BJ (cell line): ENCODE measurements around the gene DGKH. TPM values are rescaled to one million over a fixed set of nuclear protein-coding genes. Genes with fewer than 3 reads are reported as not detected.

ENCODE experiments used
- CTCF ChIA-PET: fragments of 350-600 bp; formaldehyde crosslinking; extraction: SDS; loops from one replicate; lab custom pipeline; 2021; ENCODE audit warnings: antibody characterized with exemption, inconsistent platforms; lab: Yijun Ruan, JAX
- POLR2A ChIA-PET: fragments of 300-600 bp; sonication (Branson Sonifier 250); formaldehyde crosslinking; extraction: SDS; loops from one replicate; lab custom pipeline; 2021; ENCODE audit warnings: antibody characterized with exemption; lab: Charles Lee
- DNase-seq: peaks from one replicate; pipeline ENCODE4 v3.0.0-alpha.2; 2011; ENCODE audit warnings: low read depth
- H3K27me3 ChIP-seq: 2 replicates; pipeline ENCODE4 v1.6.0; 2011; ENCODE audit warnings: low read length; ENCODE audit not compliant: control insufficient read depth, insufficient read depth
- H3K36me3 ChIP-seq: 2 replicates; pipeline ENCODE4 v1.5.1; 2011; ENCODE audit warnings: low read length; ENCODE audit not compliant: control insufficient read depth, insufficient read depth
- H3K4me3 ChIP-seq: 2 replicates; pipeline ENCODE4 v1.5.1; 2011; ENCODE audit warnings: low read depth, mild to moderate bottlenecking, control low read depth, low read length
- CTCF ChIP-seq: IDR thresholded peaks from 2 replicates; pipeline ENCODE4 v1.5.1; 2011; ENCODE audit warnings: low read depth, mild to moderate bottlenecking, control low read depth, inconsistent platforms, low read length, moderate library complexity; ENCODE audit not compliant: insufficient read depth
- polyA plus RNA-seq: library from polyadenylated mRNA; depleted of rRNA; stranded (reverse); fragments of >200 nt; gene quantifications from 2 replicates; pipeline ENCODE4 v1.2.3, GENCODE V29; 2011

Gene DGKH
- polyA plus RNA-seq, 1 experiment = 4.2 TPM

- Histone ChIP-seq H3K36me3 (no peaks in the 10 kb centered on the region), H3K27me3 (no peaks in the 10 kb centered on the region), H3K4me3 (no peak overlapping the region)
- POLR2A ChIA-PET = interaction anchor here (0.6 kb wide), 1 partner anchor 185 kb away, joined by 3 read pairs; no protein-coding TSS in a partner anchor
- CTCF ChIA-PET = interaction anchor here (0.8 to 1.3 kb wide), 3 partner anchors 21 to 34 kb away, joined by 3 to 4 read pairs (median 3); no protein-coding TSS in a partner anchor
- no peak for TF ChIP-seq CTCF
- DNase-seq = no peak
These were observed 27.1 kb downstream of the DGKH start for GRCh38 chr13:42075517-42075916.

- TF ChIP-seq CTCF = no peak
- DNase-seq = no peak
- CTCF ChIA-PET = interaction anchor here (0.9 to 1.5 kb wide), 3 partner anchors 12 to 34 kb away, joined by 3 read pairs; no protein-coding TSS in a partner anchor
- POLR2A ChIA-PET = interaction anchor here (0.6 kb wide), 1 partner anchor 185 kb away, joined by 3 read pairs; no protein-coding TSS in a partner anchor
- no peaks in the 10 kb centered on the region for H3K27me3 ChIP-seq
- H3K36me3 ChIP-seq = no peaks in the 10 kb centered on the region
- no peak overlapping the region for H3K4me3 ChIP-seq
These were observed 27.9 kb downstream of the DGKH start for GRCh38 chr13:42076309-42076713.

GRCh38 chr13:42078128-42078808 is 29.8 kb downstream of the DGKH start:
- DNase-seq = no peak
- Histone ChIP-seq H3K27me3 (no peaks in the 10 kb centered on the region), H3K4me3 (no peak overlapping the region), H3K36me3 (no peaks in the 10 kb centered on the region; the same call in 1 of the 2 replicates)
- TF ChIP-seq CTCF = no peak
- ChIA-PET CTCF (interaction anchor here (0.8 kb wide), 1 partner anchor 410 kb away, joined by 3 read pairs; no protein-coding TSS in a partner anchor), POLR2A (no interaction called here)

GRCh38 chr13:42083138-42083770 is 34.8 kb downstream of the DGKH start:
- ChIA-PET CTCF (no interaction called here), POLR2A (no interaction called here)
- Histone ChIP-seq H3K27me3 (no peaks in the 10 kb centered on the region), H3K4me3 (no peak overlapping the region), H3K36me3 (no peaks in the 10 kb centered on the region; the same call in 1 of the 2 replicates)
- DNase-seq = no peak
- no peak for TF ChIP-seq CTCF

GRCh38 chr13:42084722-42085121 is 36.3 kb downstream of the DGKH start:
- TF ChIP-seq CTCF = no peak
- no peaks in the 10 kb centered on the region for H3K27me3 ChIP-seq
- H3K4me3 ChIP-seq = no peak overlapping the region
- H3K36me3 ChIP-seq = no peaks in the 10 kb centered on the region; the same call in 1 of the 2 replicates
- ChIA-PET CTCF (no interaction called here), POLR2A (no interaction called here)
- no peak for DNase-seq
